ENCODE measurements around the gene WAPL.
"Not testable (repeated sequence)": the region's sequence is repeated elsewhere in the genome, so short reads cannot be mapped to it uniquely, and the experiment has no call there.

- not testable (repeated sequence) for TF ChIP-seq EP300, POLR2AphosphoS5 (IDR thresholded peaks at IDR 0.05)
Observed at GRCh38 chr10:86538040-86538439, 16.4 kb upstream of the WAPL start.

Measured in esophagus muscularis mucosa (tissue), 3 donors.